Peyer's patch (tissue), 4 donors: Measurements from ENCODE around the gene CEACAM19. TPM values are rescaled to one million over a fixed set of nuclear protein-coding genes. Genes with fewer than 3 reads are reported as not detected.

Source experiments
- DNase-seq, 3 donors: peaks; one replicate each; pipeline ENCODE4 v3.0.0-alpha.2; 2017 to 2019
- H3K27ac ChIP-seq, 4 donors: fragments of 200-600 bp; sonication (generic); one replicate each; pipeline ENCODE4 v1.5.1; 2016 to 2019
- H3K27me3 ChIP-seq, 2 donors: fragments of 200-600 bp; sonication (generic); one replicate each; pipeline ENCODE4 v1.5.1; 2019
- H3K36me3 ChIP-seq, 3 donors: fragments of 200-600 bp; sonication (generic); one replicate each; pipeline ENCODE4 v1.5.1; 2016 to 2019
- H3K4me1 ChIP-seq, 4 donors: fragments of 200-600 bp; sonication (generic); one replicate each; pipeline ENCODE4 v1.5.1; 2016 to 2019
- H3K4me3 ChIP-seq, 4 donors: fragments of 200-600 bp; sonication (generic); 1 replicate in 3 of 4; 2 replicates in 1 of 4; pipeline ENCODE4 v1.5.1; 2016 to 2019; ENCODE audit warnings: mild to moderate bottlenecking in 1 of 4
- H3K9me3 ChIP-seq, 4 donors: fragments of 200-600 bp; sonication (generic); one replicate each; pipeline ENCODE4 v1.5.1; 2016 to 2019; ENCODE audit warnings: mild to moderate bottlenecking in 1 of 4
- CTCF ChIP-seq, 6 experiments: fragments of 450-650 bp in 4 of 6; fragments of 200-600 bp in 2 of 6; sonication (generic) in 1 of 6; IDR thresholded peaks; one replicate each; pipeline ENCODE4 v1.5.1; 2017 to 2019; ENCODE audit warnings: antibody characterized with exemption in 6 of 6, mild to moderate bottlenecking in 3 of 6, moderate library complexity in 1 of 6
- POLR2A ChIP-seq, 2 donors: fragments of 450-650 bp; IDR thresholded peaks; one replicate each; pipeline ENCODE4 v1.5.1; 2017; ENCODE audit warnings: antibody characterized with exemption in 2 of 2, mild to moderate bottlenecking in 2 of 2, moderate library complexity in 2 of 2
- total RNA-seq, 4 donors: library from RNA; depleted of rRNA; stranded (reverse); fragments of >200 nt; gene quantifications; one replicate each; pipeline ENCODE4 v1.1.0, GENCODE V29; 2016

Gene CEACAM19
- total RNA-seq, 4 donors from 2014 or later: 4.4 to 16.9 (median 13.3) TPM

- no peak for DNase-seq
Measured at GRCh38 chr19:44658069-44658733, 13.1 kb upstream of the CEACAM19 start.

GRCh38 chr19:44660081-44660480, 11.2 kb upstream of the CEACAM19 start:
- no peak for DNase-seq
- no peaks in the 10 kb centered on the region for H3K9me3 ChIP-seq
- TF ChIP-seq CTCF (IDR thresholded peaks at IDR 0.05) (no peak), POLR2A (IDR thresholded peaks at IDR 0.05) (no peak)
- H3K27ac ChIP-seq: no peak overlapping the region
- peaks cover 0 to 68% (median 0%) of the 10 kb centered on the region in 3 donors for H3K36me3 ChIP-seq
- no peak overlapping the region for H3K4me3 ChIP-seq
- no peaks in the 10 kb centered on the region for H3K27me3 ChIP-seq
- no peaks in the 10 kb centered on the region for H3K4me1 ChIP-seq

More at GRCh38 chr19:44658069-44658733, 13.1 kb upstream of the CEACAM19 start:
- Histone ChIP-seq H3K27me3 (no peaks in the 10 kb centered on the region), H3K4me3 (no peak overlapping the region), H3K9me3 (no peaks in the 10 kb centered on the region), H3K27ac (no peak overlapping the region), H3K4me1 (peaks cover 0 to 7% (median 1%) of the 10 kb centered on the region in 4 donors), H3K36me3 (peaks cover 0 to 73% (median 0%) of the 10 kb centered on the region in 3 donors)
- TF ChIP-seq POLR2A (IDR thresholded peaks at IDR 0.05): no peak
- no peak for TF ChIP-seq CTCF (IDR thresholded peaks at IDR 0.05)

- H3K36me3 ChIP-seq: peaks cover 0 to 62% (median 0%) of the 10 kb centered on the region in 3 donors
- DNase-seq: no peak
- TF ChIP-seq POLR2A (IDR thresholded peaks at IDR 0.05) (no peak), CTCF (IDR thresholded peaks at IDR 0.05) (no peak)
Measured at GRCh38 chr19:44661205-44661604, 10.1 kb upstream of the CEACAM19 start.

DNA sequence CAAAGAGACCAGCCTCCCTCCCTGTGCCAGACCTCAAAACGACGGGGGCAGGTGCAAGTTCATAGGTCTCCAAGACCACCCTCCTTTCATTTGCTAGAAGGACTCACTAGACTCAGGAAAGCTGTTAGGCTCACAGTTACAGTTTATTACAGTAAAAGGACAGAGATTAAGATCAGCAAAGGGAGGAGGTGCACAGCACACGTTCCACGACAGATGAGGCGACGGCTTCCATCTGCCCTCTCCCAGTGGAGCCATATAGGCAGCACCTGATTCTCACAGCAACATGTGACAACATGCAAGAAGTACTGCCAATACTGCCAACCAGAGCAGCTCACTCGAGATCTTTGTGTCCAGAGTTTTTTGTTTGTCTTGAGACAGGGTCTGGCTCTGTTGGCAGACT, 9.4 kb upstream of the CEACAM19 start:
- H3K36me3 ChIP-seq: peaks cover 0 to 59% (median 0%) of the 10 kb centered on the region in 3 donors
- no peaks in the 10 kb centered on the region for H3K9me3 ChIP-seq
- no peak for TF ChIP-seq CTCF (IDR thresholded peaks at IDR 0.05)
- no peaks in the 10 kb centered on the region for H3K27me3 ChIP-seq
- no peak overlapping the region for H3K4me3 ChIP-seq
- no peak for DNase-seq
- no peaks in the 10 kb centered on the region for H3K4me1 ChIP-seq
- no peak overlapping the region for H3K27ac ChIP-seq

More at GRCh38 chr19:44661205-44661604, 10.1 kb upstream of the CEACAM19 start:
- H3K27me3 ChIP-seq: no peaks in the 10 kb centered on the region
- H3K27ac ChIP-seq: no peak overlapping the region
- no peak overlapping the region for H3K4me3 ChIP-seq
- no peaks in the 10 kb centered on the region for H3K4me1 ChIP-seq
- no peaks in the 10 kb centered on the region for H3K9me3 ChIP-seq

DNA sequence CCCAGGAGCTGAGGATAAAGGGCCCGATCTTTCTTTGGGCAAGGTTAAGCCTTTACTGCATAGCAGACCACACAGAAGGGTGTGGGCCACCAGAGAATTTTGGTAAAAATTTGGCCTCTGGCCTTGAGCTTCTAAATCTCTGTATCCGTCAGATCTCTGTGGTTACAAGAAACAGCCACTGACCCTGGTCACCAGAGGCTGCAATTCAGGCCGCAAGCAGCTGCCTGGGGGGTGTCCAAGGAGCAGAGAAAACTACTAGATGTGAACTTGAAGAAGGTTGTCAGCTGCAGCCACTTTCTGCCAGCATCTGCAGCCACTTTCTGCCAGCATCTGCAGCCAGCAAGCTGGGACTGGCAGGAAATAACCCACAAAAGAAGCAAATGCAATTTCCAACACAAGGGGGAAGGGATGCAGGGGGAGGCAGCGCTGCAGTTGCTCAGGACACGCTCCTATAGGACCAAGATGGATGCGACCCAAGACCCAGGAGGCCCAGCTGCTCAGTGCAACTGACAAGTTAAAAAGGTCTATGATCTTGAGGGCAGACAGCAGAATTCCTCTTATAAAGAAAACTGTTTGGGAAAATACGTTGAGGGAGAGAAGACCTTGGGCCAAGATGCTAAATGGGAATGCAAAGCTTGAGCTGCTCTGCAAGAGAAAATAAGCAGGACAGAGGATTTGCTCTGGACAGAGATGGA, 8.4 kb upstream of the CEACAM19 start:
- no peaks in the 10 kb centered on the region for H3K9me3 ChIP-seq
- no peak for TF ChIP-seq POLR2A (IDR thresholded peaks at IDR 0.05)
- TF ChIP-seq CTCF (IDR thresholded peaks at IDR 0.05): no peak
- peaks cover 0 to 56% (median 0%) of the 10 kb centered on the region in 3 donors for H3K36me3 ChIP-seq
- H3K4me3 ChIP-seq: no peak overlapping the region
- H3K27ac ChIP-seq: no peak overlapping the region
- no peaks in the 10 kb centered on the region for H3K4me1 ChIP-seq
- no peaks in the 10 kb centered on the region for H3K27me3 ChIP-seq
- no peak for DNase-seq
